ENCODE measurements around the gene PAH.

Gene PAH

DNA sequence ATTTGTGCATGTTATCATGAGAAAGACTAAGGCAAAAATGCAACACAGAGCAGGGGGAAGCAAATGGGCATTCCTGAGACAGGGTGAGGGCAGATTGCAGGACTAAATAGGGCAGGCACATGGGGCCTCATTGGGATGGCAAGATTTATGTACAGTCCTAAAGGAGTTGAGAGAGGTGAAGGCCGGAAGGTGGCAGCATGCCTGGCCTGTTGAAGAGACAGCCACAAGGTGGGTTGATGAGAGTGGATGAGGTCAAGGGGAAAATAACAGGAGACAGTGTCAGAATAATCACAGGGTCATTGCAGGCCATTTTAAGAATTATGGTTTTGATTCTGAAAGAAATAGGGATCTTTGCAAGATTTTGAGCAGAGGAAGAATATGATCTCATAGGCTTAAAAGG lies 21.0 kb downstream of the PAH start (continued):
- TF ChIP-seq CSRNP3 (CRISPR knock-in tag; IDR thresholded peaks at IDR 0.05): no peak
- no peak for TF ChIP-seq PATZ1 (CRISPR knock-in tag; IDR thresholded peaks at IDR 0.05; ENCODE audit: borderline replicate concordance)

GRCh38 chr12:102891756-102892155 lies 25.3 kb downstream of the PAH start:
- ATAC-seq: no peak
- no peak for TF ChIP-seq ARNTL (CRISPR knock-in tag; IDR thresholded peaks at IDR 0.05; ENCODE audit: borderline replicate concordance, low read depth)
- no peak for TF ChIP-seq ZFP3 (CRISPR knock-in tag; IDR thresholded peaks at IDR 0.05)
- no peak for TF ChIP-seq TSHZ2 (CRISPR knock-in tag; IDR thresholded peaks at IDR 0.05)
- TF ChIP-seq ESRRG (CRISPR knock-in tag; IDR thresholded peaks at IDR 0.05): no peak
- no peak for TF ChIP-seq PPARA (CRISPR knock-in tag; IDR thresholded peaks at IDR 0.05; ENCODE audit: borderline replicate concordance)
- TF ChIP-seq, protein P1, sequence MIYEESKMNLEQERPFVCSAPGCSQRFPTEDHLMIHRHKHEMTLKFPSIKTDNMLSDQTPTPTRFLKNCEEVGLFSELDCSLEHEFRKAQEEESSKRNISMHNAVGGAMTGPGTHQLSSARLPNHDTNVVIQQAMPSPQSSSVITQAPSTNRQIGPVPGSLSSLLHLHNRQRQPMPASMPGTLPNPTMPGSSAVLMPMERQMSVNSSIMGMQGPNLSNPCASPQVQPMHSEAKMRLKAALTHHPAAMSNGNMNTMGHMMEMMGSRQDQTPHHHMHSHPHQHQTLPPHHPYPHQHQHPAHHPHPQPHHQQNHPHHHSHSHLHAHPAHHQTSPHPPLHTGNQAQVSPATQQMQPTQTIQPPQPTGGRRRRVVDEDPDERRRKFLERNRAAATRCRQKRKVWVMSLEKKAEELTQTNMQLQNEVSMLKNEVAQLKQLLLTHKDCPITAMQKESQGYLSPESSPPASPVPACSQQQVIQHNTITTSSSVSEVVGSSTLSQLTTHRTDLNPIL (CRISPR knock-in tag; IDR thresholded peaks at IDR 0.05; ENCODE audit: low read depth): no peak
- no peak for TF ChIP-seq TCF4 (CRISPR knock-in tag; IDR thresholded peaks at IDR 0.05; ENCODE audit: borderline replicate concordance)
- no peak for TF ChIP-seq SNAI2 (CRISPR knock-in tag; IDR thresholded peaks at IDR 0.05)
- TF ChIP-seq PATZ1 (CRISPR knock-in tag; IDR thresholded peaks at IDR 0.05; ENCODE audit: borderline replicate concordance): no peak
- no peak for TF ChIP-seq OSR1 (CRISPR knock-in tag; IDR thresholded peaks at IDR 0.05)
- no peak for TF ChIP-seq TOX (CRISPR knock-in tag; IDR thresholded peaks at IDR 0.05; ENCODE audit: borderline replicate concordance)
- no peak for TF ChIP-seq ISL1 (CRISPR knock-in tag; IDR thresholded peaks at IDR 0.05)
- no peak for TF ChIP-seq BACH2 (CRISPR knock-in tag; IDR thresholded peaks at IDR 0.05; ENCODE audit: borderline replicate concordance)
- TF ChIP-seq CSDC2 (CRISPR knock-in tag; IDR thresholded peaks at IDR 0.05): no peak
- TF ChIP-seq RARB (CRISPR knock-in tag; IDR thresholded peaks at IDR 0.05): no peak
- TF ChIP-seq GLIS3 (CRISPR knock-in tag; IDR thresholded peaks at IDR 0.05): no peak
- no peak for TF ChIP-seq CSRNP3 (CRISPR knock-in tag; IDR thresholded peaks at IDR 0.05)
- TF ChIP-seq ZFP30 (CRISPR knock-in tag; IDR thresholded peaks at IDR 0.05): no peak
- TF ChIP-seq ZNF8 (CRISPR knock-in tag; IDR thresholded peaks at IDR 0.05): no peak
- TF ChIP-seq ZC3H10 (CRISPR knock-in tag; IDR thresholded peaks at IDR 0.05): no peak

- no peak for ATAC-seq
- TF ChIP-seq ARNTL (CRISPR knock-in tag; IDR thresholded peaks at IDR 0.05; ENCODE audit: borderline replicate concordance, low read depth) (no peak), RARB (CRISPR knock-in tag; IDR thresholded peaks at IDR 0.05) (no peak), GLIS3 (CRISPR knock-in tag; IDR thresholded peaks at IDR 0.05) (no peak), PPARA (CRISPR knock-in tag; IDR thresholded peaks at IDR 0.05; ENCODE audit: borderline replicate concordance) (no peak), ISL1 (CRISPR knock-in tag; IDR thresholded peaks at IDR 0.05) (no peak), OSR1 (CRISPR knock-in tag; IDR thresholded peaks at IDR 0.05) (no peak), TCF4 (CRISPR knock-in tag; IDR thresholded peaks at IDR 0.05; ENCODE audit: borderline replicate concordance) (no peak), PATZ1 (CRISPR knock-in tag; IDR thresholded peaks at IDR 0.05; ENCODE audit: borderline replicate concordance) (no peak), ZC3H10 (CRISPR knock-in tag; IDR thresholded peaks at IDR 0.05) (no peak), CSDC2 (CRISPR knock-in tag; IDR thresholded peaks at IDR 0.05) (no peak), SNAI2 (CRISPR knock-in tag; IDR thresholded peaks at IDR 0.05) (no peak), CSRNP3 (CRISPR knock-in tag; IDR thresholded peaks at IDR 0.05) (no peak)
- TF ChIP-seq, protein P1 (CRISPR knock-in tag; IDR thresholded peaks at IDR 0.05; ENCODE audit: low read depth): no peak
Measured at GRCh38 chr12:102888511-102888910, 28.5 kb downstream of the PAH start.
